Hepatocyte (in vitro differentiated cells): ENCODE data around the gene TTF2. TPM values are rescaled to one million over a fixed set of nuclear protein-coding genes. Genes with fewer than 3 reads are reported as not detected.

ENCODE experiments used
- DNase-seq: peaks from one replicate; pipeline ENCODE4 v3.0.0-alpha.2; 2016; ENCODE audit warnings: low spot score
- H2AFZ ChIP-seq: fragments of 200-600 bp; sonication (generic); 2 replicates; pipeline ENCODE4 v1.6.0; 2016; ENCODE audit warnings: antibody characterized with exemption, mild to moderate bottlenecking
- H3K27ac ChIP-seq: fragments of 200-600 bp; sonication (generic); 2 replicates; pipeline ENCODE4 v1.5.1; 2016; ENCODE audit warnings: mild to moderate bottlenecking
- H3K27me3 ChIP-seq: fragments of 200-600 bp; sonication (generic); 2 replicates; pipeline ENCODE4 v1.6.1; 2016
- H3K36me3 ChIP-seq: fragments of 200-600 bp; sonication (generic); replicated peaks from 2 replicates; pipeline ENCODE4 v1.5.1; 2016; ENCODE audit warnings: low read depth; ENCODE audit not compliant: insufficient read depth
- H3K4me1 ChIP-seq: fragments of 200-600 bp; sonication (generic); 2 replicates; pipeline ENCODE4 v1.5.1; 2016; ENCODE audit warnings: mild to moderate bottlenecking, moderate library complexity; ENCODE audit not compliant: insufficient read depth
- H3K4me2 ChIP-seq: fragments of 200-600 bp; sonication (generic); 2 replicates; pipeline ENCODE4 v1.6.0; 2016
- H3K4me3 ChIP-seq: fragments of 200-600 bp; sonication (generic); 2 replicates; pipeline ENCODE4 v1.5.1; 2016; ENCODE audit warnings: mild to moderate bottlenecking
- H3K79me2 ChIP-seq: fragments of 200-600 bp; sonication (generic); 2 replicates; pipeline ENCODE4 v1.6.0; 2017; ENCODE audit warnings: mild to moderate bottlenecking
- H3K9me2 ChIP-seq: fragments of 200-600 bp; sonication (generic); replicated peaks from 2 replicates; pipeline ENCODE4 v1.6.0; 2017; ENCODE audit warnings: mild to moderate bottlenecking; ENCODE audit not compliant: insufficient read depth
- H3K9me3 ChIP-seq: fragments of 200-600 bp; sonication (generic); 2 replicates; pipeline ENCODE4 v1.5.1; 2016; ENCODE audit warnings: low read depth, mild to moderate bottlenecking
- H4K20me1 ChIP-seq: fragments of 200-600 bp; sonication (generic); 2 replicates; pipeline ENCODE4 v1.6.0; 2016; ENCODE audit warnings: mild to moderate bottlenecking; ENCODE audit not compliant: insufficient read depth, poor library complexity, severe bottlenecking
- CTCF ChIP-seq: fragments of 200-600 bp; sonication (generic); IDR thresholded peaks from 2 replicates; pipeline ENCODE4 v1.5.1; 2016; ENCODE audit warnings: antibody characterized with exemption, mild to moderate bottlenecking; ENCODE audit not compliant: poor library complexity
- EZH2 ChIP-seq: fragments of 200-600 bp; sonication (generic); IDR thresholded peaks from 2 replicates; pipeline ENCODE4 v1.6.1; 2016; ENCODE audit warnings: antibody characterized with exemption, mild to moderate bottlenecking, borderline replicate concordance
- EZH2phosphoT487 ChIP-seq: fragments of 200-600 bp; sonication (generic); IDR thresholded peaks from one replicate; pipeline ENCODE4 v1.6.1; 2018; ENCODE audit warnings: antibody characterized with exemption, mild to moderate bottlenecking, low read depth, moderate library complexity; ENCODE audit not compliant: unreplicated experiment, severe bottlenecking
- WGBS: methylation state at CpG from one replicate; pipeline ENCODE4 v1.1.6; 2016; ENCODE audit warnings: low lambda C conversion rate; ENCODE audit errors: missing lambda C conversion rate; 5-methylcytosine and 5-hydroxymethylcytosine counted together
- polyA plus RNA-seq: library from polyadenylated mRNA; unstranded; fragments of >200 nt; fragmentation: Nextera tagmentation; extraction: Ambion mirVana; gene quantifications from 2 replicates; pipeline ENCODE4 v1.2.1, GENCODE V29; 2016
- total RNA-seq: library from RNA; depleted of rRNA; stranded (reverse); fragments of >200 nt; gene quantifications from 2 replicates; pipeline ENCODE4 v1.2.3, GENCODE V29; 2014

Gene TTF2
- total and polyA plus RNA-seq, 2 experiments from 2014 or later, result 13.8 to 14.3 TPM

DNA sequence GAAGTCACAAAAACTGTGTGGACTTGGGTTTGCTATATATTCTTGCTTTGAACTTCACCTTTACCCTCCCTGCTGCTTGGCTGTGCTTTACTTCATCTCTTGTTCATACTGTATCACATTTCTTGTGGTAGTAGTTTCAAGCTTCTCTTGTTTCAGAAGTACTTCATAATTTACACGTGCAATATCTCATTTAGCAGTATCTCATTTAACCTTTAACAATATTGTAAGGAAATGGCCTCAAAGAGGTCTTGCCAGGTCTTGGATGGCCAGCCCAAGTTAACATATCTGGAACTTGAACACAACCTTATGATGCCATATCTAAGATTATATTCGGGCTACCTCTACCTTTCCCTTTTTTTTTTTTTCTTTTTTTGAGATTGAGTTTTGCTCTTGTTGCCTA lies 63.1 kb downstream of the TTF2 start:
- no peaks in the 10 kb centered on the region for H3K9me3 ChIP-seq
- H4K20me1 ChIP-seq, result no peaks in the 10 kb centered on the region
- peaks cover 9% of the 10 kb centered on the region for H3K4me1 ChIP-seq
- no peak overlapping the region for H3K4me3 ChIP-seq
- H3K79me2 ChIP-seq, result no peaks in the 10 kb centered on the region
- no peak overlapping the region for H2AFZ ChIP-seq
- H3K4me2 ChIP-seq, result no peak overlapping the region
- H3K36me3 ChIP-seq, result no peaks in the 10 kb centered on the region
- WGBS, result 96% methylated on average over 2 of the region's 2 CpGs
- TF ChIP-seq EZH2phosphoT487, result no peak
- no peak for TF ChIP-seq CTCF
- TF ChIP-seq EZH2, result no peak
- no peaks in the 10 kb centered on the region for H3K27me3 ChIP-seq
- no peak overlapping the region for H3K27ac ChIP-seq
- no peak for DNase-seq
- H3K9me2 ChIP-seq, result no peaks in the 10 kb centered on the region

DNA sequence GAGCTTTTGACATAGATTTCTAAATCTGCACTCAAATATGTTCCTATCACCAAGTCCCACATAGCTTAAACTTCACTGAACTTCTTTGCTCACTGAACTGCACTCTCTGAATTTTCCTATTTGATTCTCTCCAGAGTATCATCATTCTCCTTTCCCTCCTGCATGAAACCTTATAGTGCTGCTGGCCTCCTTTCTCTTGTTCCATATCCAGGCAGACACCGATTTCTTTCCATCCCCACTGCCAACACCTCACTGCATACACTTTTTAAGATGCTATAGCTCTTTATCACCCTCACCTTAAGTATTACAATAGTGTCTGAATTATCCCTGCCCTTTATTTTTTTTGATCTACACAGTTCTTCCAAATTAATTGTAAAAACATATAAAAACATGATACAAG lies 64.5 kb downstream of the TTF2 start:
- Histone ChIP-seq H2AFZ (no peak overlapping the region), H4K20me1 (no peaks in the 10 kb centered on the region), H3K9me2 (no peaks in the 10 kb centered on the region), H3K4me2 (no peak overlapping the region), H3K4me1 (peaks cover 9% of the 10 kb centered on the region), H3K36me3 (no peaks in the 10 kb centered on the region), H3K4me3 (no peak overlapping the region), H3K27ac (no peak overlapping the region), H3K27me3 (no peaks in the 10 kb centered on the region), H3K79me2 (no peaks in the 10 kb centered on the region), H3K9me3 (no peaks in the 10 kb centered on the region)
- WGBS, result 65% methylated on average over 1 of the region's 1 CpG
- DNase-seq, result no peak
- TF ChIP-seq EZH2phosphoT487, result no peak
- TF ChIP-seq CTCF, result no peak
- TF ChIP-seq EZH2, result no peak

- TF ChIP-seq EZH2phosphoT487 (no peak), CTCF (no peak), EZH2 (no peak)
- no peaks in the 10 kb centered on the region for H3K4me1 ChIP-seq
- DNase-seq, result no peak
- no peaks in the 10 kb centered on the region for H3K27me3 ChIP-seq
- H3K4me3 ChIP-seq, result no peak overlapping the region
- H2AFZ ChIP-seq, result no peak overlapping the region
- no peaks in the 10 kb centered on the region for H3K36me3 ChIP-seq
- no peak overlapping the region for H3K4me2 ChIP-seq
- no peaks in the 10 kb centered on the region for H3K79me2 ChIP-seq
- no peaks in the 10 kb centered on the region for H3K9me2 ChIP-seq
- no peaks in the 10 kb centered on the region for H4K20me1 ChIP-seq
- H3K9me3 ChIP-seq, result no peaks in the 10 kb centered on the region
- no peak overlapping the region for H3K27ac ChIP-seq
These were observed 67.7 kb downstream of the TTF2 start for GRCh38 chr1:117127795-117128194.
